ENCODE measurements around the gene PRR14L.

The PRR14L gene

GRCh38 chr22:31639436-31640039, 110.4 kb downstream of the PRR14L start:
- DNase-seq (ENCODE audit: low read depth in 2 of 2): no peak

GRCh38 chr22:31637891-31638618, 111.9 kb downstream of the PRR14L start:
- no peak for DNase-seq (ENCODE audit: low read depth in 2 of 2)

GRCh38 chr22:31637447-31637890, 112.5 kb downstream of the PRR14L start:
- no peak for DNase-seq (ENCODE audit: low read depth in 2 of 2)

- no peak for DNase-seq (ENCODE audit: low read depth in 2 of 2)
Observed at GRCh38 chr22:31635638-31636306, 114.2 kb downstream of the PRR14L start.

- DNase-seq (ENCODE audit: low read depth in 2 of 2): no peak
Observed at GRCh38 chr22:31631436-31631835, 118.5 kb downstream of the PRR14L start.
